ENCODE measurements around the gene PDZD4.

PDZD4 gene

DNA sequence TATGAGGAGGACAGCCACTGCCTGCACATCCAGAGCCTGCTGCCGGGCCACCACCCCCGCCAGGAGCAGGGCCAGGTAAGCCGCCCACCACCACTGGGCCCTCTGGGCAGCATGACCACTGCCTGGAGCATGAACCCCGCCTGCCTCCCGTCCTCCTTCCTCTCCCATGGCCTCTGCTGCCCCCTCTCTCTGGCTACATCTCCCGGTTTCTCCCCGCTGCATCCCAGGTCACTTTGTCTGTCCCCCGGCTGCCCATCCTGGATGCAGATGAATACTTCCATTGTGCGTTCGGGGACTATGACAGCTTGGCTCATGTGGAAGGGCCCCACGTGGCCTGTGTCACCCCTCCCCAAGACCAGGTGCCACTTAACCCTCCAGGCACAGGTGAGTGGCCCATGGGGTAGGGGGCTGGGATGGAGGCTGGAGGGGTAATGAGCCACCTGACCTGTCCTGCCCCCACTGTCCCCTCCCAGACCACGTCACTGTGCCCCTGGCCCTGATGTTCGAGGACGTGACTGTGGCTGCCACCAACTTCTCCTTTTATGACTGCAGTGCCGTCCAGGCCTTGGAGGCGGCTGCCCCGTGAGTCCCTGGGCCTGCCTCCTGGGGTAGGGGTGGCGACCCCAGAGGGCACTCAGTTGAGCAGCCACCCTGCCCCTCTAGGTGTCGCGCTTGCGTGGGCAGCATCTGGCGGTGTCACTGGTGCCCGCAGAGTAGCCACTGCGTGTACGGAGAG lies 60.3 kb downstream of the PDZD4 start:
- no peak for DNase-seq

DNA sequence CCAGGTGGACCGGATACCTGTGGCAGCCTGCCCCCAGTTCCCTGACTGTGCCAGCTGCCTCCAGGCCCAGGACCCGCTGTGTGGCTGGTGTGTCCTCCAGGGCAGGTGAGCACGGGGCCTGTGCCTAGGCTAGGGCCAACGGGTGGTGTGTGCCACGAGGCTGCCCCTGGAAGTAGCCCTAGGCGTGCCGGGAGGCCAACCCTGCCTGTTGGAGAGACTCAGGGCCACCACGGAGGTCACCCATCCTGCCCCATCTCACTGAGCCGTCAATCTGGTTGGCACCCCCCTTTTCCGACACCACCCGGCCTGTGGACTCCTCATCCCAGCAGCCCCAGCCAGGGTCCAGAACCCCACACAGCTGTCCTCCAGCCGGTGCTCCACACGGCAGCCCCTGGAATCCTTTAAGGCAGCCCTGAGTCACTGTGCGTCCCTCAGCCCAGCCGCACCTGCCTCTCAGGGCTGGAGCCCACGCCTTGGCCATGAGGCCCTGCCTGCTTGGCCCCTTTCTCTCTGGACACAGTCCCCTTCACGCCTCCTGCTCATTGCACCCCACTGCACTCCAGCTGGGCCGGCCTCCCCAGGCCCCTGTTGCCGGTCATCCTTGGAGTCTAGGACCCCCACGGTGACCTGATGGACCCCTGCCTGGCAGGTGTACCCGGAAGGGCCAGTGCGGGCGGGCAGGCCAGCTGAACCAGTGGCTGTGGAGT lies 61.0 kb downstream of the PDZD4 start:
- no peak for DNase-seq

DNA sequence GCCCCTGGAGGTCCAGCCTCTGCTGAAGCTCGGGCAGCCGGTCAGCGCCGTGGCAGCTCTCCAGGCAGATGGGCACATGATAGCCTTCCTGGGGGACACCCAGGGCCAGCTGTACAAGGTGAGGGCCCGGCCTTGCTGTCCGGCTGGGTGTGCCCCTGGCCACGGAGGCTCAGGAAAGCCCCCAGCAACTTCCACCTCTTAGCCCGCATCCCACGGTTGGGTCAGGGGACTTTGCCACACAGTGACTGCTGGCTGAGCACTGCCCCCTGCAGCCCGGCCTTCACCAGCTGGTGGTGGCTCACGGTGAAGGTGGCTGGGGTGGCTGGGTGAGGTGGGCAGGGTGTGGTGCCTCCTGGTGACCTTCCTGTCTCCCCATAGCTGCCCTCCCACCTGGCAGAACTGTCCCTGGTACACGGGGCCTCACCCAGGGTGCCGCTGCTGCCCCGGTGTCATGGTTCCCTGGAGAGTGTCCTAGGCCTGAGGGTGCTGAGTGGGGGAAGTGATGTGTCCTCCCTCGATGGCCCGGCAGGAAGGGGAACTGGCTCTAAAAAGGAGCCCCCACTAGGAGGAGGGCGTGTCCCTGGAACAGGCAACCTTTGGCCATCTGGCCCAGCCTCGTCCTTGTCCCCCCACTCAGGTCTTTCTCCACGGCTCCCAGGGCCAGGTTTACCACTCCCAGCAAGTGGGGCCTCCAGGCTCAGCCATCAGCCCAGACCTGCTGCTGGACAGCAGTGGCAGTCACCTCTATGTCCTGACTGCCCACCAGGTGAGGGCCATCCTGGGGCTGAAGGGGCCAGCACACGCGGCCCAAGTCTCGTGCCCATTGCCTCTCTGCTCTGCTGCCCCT lies 61.8 kb downstream of the PDZD4 start:
- no peak for DNase-seq

DNA sequence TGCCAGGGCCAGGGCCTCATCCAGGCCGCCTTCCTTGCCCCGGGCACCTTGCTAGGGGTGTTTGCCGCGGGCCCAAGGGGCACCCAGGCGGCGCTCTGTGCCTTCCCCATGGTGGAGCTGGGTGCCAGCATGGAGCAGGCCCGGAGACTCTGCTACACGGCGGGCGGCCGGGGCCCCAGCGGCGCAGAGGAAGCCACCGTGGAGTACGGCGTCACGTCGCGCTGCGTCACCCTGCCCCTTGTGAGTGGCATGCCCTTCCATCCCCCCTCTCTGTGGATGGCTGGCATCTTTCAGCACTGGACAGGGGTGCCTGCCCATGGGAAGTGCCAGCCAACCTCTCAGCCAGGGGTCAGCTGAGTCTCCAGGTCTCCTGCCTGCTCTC lies 62.7 kb downstream of the PDZD4 start:
- DNase-seq = no peak

DNA sequence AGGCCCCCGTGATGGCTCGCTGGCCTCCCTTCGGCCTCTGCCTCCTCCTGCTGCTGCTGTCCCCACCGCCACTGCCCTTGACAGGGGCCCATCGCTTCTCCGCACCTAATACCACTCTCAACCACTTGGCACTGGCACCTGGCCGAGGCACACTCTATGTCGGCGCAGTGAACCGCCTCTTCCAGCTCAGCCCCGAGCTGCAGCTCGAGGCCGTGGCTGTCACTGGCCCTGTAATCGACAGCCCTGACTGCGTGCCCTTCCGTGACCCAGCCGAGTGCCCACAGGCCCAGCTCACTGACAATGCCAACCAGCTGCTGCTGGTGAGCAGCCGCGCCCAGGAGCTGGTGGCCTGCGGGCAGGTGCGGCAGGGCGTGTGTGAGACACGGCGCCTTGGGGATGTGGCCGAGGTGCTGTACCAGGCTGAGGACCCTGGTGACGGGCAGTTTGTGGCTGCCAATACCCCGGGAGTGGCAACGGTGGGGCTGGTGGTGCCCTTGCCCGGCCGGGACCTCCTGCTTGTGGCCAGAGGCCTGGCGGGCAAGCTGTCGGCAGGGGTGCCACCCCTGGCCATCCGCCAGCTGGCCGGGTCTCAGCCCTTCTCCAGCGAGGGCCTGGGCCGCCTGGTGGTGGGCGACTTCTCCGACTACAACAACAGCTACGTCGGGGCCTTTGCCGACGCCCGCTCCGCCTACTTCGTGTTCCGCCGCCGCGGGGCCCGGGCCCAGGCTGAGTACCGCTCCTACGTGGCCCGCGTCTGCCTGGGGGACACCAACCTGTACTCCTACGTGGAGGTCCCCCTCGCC lies 63.3 kb downstream of the PDZD4 start:
- no peak for DNase-seq

DNA sequence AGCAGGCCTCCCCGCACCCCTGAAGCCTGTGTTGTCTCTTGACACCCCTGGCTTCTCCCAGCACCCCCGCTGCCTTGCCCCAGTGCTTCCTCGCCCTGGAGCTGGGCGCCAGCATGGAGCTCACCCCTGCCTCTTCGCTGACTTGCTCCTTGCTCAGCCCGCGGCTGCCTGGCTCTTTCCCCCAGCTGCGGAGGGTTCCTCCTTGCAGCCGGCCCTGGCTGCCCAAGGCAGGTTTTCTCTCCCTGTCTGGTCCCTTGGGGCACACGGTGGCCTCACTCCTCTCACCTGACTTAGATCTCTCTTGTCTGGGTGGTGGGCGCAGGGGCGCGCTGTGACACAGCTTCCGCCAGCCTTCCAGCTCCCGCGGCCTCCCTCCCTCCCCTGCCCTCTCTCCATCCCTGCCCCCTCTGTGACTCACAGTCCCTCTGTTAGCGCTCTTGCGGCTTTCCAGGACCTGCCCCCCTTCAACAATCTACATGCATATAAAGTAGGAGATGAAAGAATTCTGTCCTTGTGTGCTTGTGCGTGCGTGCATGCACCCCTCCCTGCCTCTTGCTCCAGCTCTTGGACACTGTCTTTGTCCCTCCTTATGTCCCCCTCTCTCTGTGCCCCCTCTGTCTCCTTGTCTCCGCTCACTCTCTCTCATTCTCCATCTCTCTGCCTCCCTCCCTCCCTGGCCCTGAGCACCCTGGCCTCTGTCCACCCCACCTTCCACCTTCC lies 64.1 kb downstream of the PDZD4 start:
- DNase-seq = no peak

DNA sequence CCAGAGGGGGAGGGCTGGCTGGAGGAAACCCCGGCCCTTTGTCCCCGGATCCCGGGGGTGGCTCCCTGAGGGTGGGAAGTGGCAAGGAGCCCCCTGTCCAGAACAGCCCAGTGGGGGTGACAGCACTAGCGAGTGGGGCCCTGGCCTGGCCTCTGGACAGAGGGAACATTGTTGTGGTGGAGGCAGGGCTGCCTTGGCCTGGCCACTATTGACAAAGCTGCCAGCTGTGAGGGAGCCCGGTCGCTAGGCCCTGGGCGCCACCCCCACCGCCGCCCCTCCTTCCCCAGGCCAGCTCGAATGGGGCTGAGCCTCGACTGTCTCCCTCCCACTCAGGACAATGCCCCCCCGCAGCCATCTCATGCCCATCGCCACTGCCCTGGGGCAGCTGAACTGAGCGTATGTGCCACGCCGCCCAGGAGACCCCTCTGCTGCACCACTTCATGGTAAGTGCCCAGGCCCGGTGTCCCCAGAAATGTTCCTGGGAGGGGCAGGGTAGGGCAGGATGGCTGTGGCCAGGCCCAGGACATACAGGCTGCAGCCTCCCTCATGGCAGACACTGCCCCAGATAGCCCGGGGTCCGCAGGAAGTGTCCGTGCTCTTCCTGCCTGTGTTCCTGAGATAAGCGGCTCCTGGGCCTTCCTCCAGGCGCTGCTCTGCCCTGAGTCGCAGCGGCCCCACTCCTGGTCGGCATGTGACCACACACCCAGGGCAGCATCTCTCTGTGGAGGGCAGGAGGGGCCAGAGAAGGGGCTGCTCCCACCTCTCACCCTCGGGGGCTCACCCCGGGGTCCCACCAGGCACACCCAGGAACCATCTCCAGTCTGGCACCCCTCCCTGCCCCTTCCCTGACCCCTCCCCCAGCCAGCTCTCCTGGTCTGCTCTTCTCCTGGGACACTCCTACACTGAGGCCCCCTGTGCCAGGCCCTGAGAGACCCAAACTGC lies 64.9 kb downstream of the PDZD4 start:
- DNase-seq = no peak

DNA sequence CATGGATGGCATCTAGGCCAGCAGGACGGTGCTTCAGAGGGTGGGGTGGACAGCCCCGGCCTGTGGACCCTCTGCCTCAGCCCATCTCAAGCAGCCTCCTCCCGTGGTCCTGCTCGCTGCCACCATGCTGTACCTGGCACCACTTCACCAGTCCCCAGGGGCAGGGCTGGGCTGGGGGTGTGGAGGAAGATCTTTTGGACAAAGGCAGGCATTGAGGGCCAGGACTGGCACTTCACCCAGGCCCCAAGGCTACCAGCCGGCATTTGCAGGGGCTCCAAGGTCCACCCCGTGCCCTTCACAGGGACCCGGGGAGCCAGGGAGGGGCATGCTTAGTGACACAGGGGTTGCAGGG lies 65.6 kb downstream of the PDZD4 start:
- DNase-seq = no peak

DNA sequence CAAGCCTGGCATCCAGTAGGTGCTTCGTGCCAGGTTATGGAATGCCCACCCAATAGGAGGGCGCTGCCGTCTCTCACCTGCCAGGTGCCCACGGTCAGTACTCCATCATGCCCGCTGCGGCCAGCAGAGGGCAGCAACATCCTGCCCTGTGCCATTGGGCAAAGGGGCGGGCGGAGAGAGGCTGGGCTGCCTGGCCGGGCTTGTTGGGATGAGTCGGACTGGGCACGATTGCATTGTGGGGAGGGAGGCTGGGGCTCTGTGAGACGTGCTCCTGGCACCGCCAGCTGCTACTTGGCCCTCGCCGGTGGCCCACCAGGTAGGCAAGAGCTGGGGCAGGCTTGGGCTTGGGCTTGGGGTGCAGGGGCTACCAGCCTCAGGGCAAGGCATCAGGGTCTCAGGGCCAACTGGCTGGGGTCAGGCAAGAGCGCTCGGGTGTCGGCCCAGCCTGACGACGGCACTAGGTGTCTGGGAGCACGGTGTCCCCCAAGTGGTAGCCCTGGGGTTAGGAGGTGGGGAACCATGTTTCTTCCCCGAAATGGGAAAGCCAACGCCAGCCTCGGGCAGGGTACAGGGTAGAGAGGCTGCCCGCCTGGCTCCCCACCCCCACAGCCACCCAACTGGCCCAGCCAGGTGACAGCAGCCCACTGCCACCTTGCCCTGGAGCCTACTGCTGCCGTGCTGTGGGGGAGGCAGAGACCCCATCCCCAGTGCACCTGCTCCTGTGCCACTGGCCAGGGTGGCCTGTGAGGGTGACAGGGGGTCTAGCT lies 66.2 kb downstream of the PDZD4 start, which contains the start of gene PLXNB3:
Gene PLXNB3, plus strand, starts transcription at position 261 of the 767 bp plus-strand sequence. CDS start 1,287 bp downstream, outside the sequence.
- DNase-seq = no peak

DNA sequence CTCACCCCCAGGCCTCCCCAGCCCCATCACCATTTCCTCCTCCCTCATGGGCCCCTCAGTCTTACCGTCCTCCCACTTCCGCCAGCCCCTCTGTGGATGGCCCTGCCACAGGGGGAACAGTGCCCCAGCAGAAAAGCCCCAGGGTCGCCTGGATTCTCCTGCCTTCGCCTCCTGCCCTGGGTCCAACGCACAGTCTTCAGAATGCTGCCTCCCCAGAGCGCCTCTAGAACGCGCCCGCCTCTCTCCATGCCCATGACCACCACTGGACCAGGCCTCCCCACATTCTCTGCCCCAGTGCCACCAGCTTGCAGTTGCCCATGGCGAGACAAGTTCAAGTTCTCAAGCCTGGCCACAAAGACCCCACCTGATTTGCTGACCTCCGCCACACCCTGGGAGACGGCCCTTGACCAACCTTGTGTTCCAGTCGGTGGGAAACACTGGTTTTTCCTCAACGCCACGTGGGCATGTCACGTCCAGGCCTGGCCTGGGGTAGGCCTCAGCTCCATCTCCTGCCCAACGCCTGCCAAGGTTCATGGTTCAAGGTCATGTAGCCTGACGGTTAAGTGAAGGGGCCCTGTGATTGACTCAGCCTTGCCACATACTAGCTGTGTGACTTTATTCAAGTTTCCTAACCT lies 66.9 kb downstream of the PDZD4 start:
- DNase-seq = no peak

DNA sequence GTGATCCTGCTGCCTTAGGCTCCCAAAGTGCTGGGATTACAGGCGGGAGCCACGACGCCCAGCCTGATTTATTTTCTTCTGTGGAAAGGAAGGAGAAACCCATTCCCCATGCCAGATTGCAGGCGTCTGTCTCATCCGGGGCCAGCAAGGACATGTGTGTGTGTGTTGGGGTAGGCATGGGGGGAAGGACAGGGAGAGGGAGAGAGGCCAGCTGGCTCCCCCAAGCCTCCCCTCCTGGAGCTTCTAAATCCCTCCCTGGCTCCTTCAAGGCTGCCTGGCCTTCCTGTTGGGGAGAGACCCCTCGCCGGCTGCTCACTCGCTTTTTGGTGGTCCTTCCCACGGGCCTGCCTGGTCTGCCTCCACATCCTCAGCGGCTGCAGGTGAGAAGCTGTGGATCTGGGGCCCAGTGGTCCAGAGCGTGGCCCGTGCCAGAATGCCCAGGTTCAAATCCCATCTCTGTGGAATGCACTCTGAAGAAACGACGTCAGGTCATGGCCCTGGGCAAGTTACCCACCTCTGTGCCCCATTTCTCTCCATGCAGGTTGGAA lies 67.6 kb downstream of the PDZD4 start:
- DNase-seq = no peak

DNA sequence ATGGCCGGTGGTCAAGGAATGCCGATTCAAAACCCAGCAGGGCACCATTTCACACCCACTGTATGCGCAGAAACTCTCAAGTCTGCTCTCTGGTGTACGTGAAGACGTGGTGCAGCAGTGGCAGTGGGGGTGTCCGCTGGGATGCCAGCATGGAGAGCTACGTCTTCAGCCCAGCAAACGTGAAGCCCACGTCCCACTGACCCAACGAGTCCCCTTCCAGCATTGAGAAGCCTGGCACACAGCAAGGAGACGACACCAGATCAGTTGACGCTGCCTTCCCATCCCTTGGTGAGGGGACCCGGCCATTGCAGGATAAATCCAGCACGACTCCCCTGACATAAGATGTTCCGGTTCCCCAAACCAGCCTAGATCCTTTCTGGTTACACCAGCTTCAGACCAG lies 68.5 kb downstream of the PDZD4 start:
- no peak for DNase-seq

DNA sequence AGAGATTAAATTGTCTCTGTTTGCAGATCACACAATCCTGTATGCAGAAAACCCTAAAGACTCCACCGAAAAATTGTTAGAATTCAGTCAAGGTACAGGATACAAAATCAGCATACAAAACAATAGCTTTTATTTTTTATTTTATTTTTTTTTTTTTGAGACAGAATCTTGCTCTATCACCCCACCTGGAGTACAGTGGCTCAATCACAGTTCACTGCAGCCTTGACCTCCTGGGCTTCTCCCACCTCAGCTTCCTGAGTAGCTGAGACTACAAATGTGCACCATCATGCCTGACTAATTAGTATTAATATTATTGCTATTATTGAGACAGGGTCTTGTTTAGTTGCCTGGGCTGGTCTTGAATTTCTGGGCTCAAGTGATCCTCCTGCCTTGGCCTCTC lies 75.2 kb downstream of the PDZD4 start:
- DNase-seq = no peak

All from SHP77 treated with DMSO at 0.1 percent for 48 hours (cell line).